B cell (primary cell): ENCODE measurements around the gene OGG1. TPM values are rescaled to one million over a fixed set of nuclear protein-coding genes. Genes with fewer than 3 reads are reported as not detected.

Source experiments
- ATAC-seq: fragments of 200-7000 bp; cut with Tn5 transposase; one replicate; pipeline ENCODE4 v1.10.0; 2021; ENCODE audit warnings: low read depth, mild to moderate bottlenecking, moderate number of reproducible peaks, moderate library complexity
- CTCF ChIA-PET: fragments of 350-600 bp; sonication (Branson Sonifier 250); formaldehyde crosslinking; loops from one replicate; lab custom pipeline; 2021; ENCODE audit warnings: antibody characterized with exemption, inconsistent platforms; lab: Charles Lee
- POLR2A ChIA-PET: fragments of 350-600 bp; sonication (Branson Sonifier 250); formaldehyde crosslinking; loops from one replicate; lab custom pipeline; 2021; ENCODE audit warnings: antibody characterized with exemption; lab: Charles Lee
- DNase-seq: peaks from one replicate; pipeline ENCODE4 v3.0.0; 2013
- H2AFZ ChIP-seq: 2 replicates; pipeline ENCODE4 v1.6.1; 2012; ENCODE audit warnings: mild to moderate bottlenecking, low read depth, low read length; ENCODE audit not compliant: insufficient read depth, poor library complexity, severe bottlenecking
- H3K27ac ChIP-seq, 2 donors: 1 replicate in 1 of 2; 2 replicates in 1 of 2; pipeline ENCODE4 v1.5.1; 2012 to 2013; ENCODE audit warnings: low read length in 2 of 2, mild to moderate bottlenecking in 2 of 2, moderate library complexity in 1 of 2
- H3K27me3 ChIP-seq, 4 experiments: fragments of 200-600 bp in 1 of 4; sonication (generic) in 1 of 4; replicated peaks in 1 of 4; 1 replicate in 2 of 4; 2 replicates in 2 of 4; pipeline versions ENCODE4 v1.6.1 to v1.7.0; 2013 to 2016; ENCODE audit warnings: low read length in 3 of 4, mild to moderate bottlenecking in 2 of 4, mixed read lengths in 1 of 4, moderate library complexity in 1 of 4; ENCODE audit not compliant: insufficient read depth in 4 of 4, control insufficient read depth in 3 of 4; ENCODE audit errors: control extremely low read depth in 1 of 4
- H3K36me3 ChIP-seq, 2 experiments: replicated peaks in 1 of 2; 1 replicate in 1 of 2; 2 replicates in 1 of 2; pipeline versions ENCODE4 v1.6.1 to v1.7.1; 2013; ENCODE audit warnings: low read length in 1 of 2; ENCODE audit not compliant: insufficient read depth in 2 of 2, control insufficient read depth in 1 of 2; ENCODE audit errors: control extremely low read depth in 1 of 2, extremely low read depth in 1 of 2
- H3K4me1 ChIP-seq, 2 donors: fragments of 200-600 bp in 1 of 2; sonication (generic) in 1 of 2; 1 replicate in 1 of 2; 2 replicates in 1 of 2; pipeline versions ENCODE4 v1.5.1 to v1.6.1; 2013 to 2017; ENCODE audit warnings: low read length in 2 of 2; ENCODE audit not compliant: control insufficient read depth in 2 of 2, insufficient read depth in 2 of 2
- H3K4me2 ChIP-seq: replicated peaks from 2 replicates; pipeline ENCODE3; 2012; ENCODE audit warnings: mild to moderate bottlenecking, low read depth, low read length; ENCODE audit not compliant: poor library complexity, severe bottlenecking
- H3K4me3 ChIP-seq, 5 experiments: fragments of 200-600 bp in 1 of 5; sonication (generic) in 1 of 5; 1 replicate in 3 of 5; 2 replicates in 2 of 5; pipeline versions ENCODE4 v1.5.1 to v1.7.0; 2011 to 2016; ENCODE audit warnings: low read length in 4 of 5, mild to moderate bottlenecking in 4 of 5, low read depth in 2 of 5, control low read depth in 1 of 5, moderate library complexity in 1 of 5; ENCODE audit not compliant: insufficient read depth in 1 of 5; ENCODE audit errors: control extremely low read depth in 1 of 5, extremely low read depth in 1 of 5
- H3K79me2 ChIP-seq: fragments of 200-600 bp; sonication (generic); one replicate; pipeline ENCODE4 v1.6.0; 2016; ENCODE audit warnings: low read length; ENCODE audit not compliant: control insufficient read depth, insufficient read depth
- H3K9ac ChIP-seq: fragments of 200-600 bp; sonication (generic); 2 replicates; pipeline ENCODE4 v1.6.1; 2017; ENCODE audit warnings: mild to moderate bottlenecking, low read length, moderate library complexity
- H3K9me3 ChIP-seq, 3 donors: one replicate each; pipeline versions ENCODE4 v1.6.1 to v1.7.1; 2013; ENCODE audit warnings: low read length in 2 of 3; ENCODE audit not compliant: control insufficient read depth in 2 of 3, insufficient read depth in 1 of 3; ENCODE audit errors: control extremely low read depth in 1 of 3
- H4K20me1 ChIP-seq: 2 replicates; pipeline ENCODE4 v1.6.0; 2012; ENCODE audit warnings: mild to moderate bottlenecking, low read length; ENCODE audit not compliant: insufficient read depth, control insufficient read depth, poor library complexity, severe bottlenecking
- H3K27ac Mint-ChIP-seq: one replicate; pipeline ENCODE4 v1.8.0; 2021; ENCODE audit warnings: mixed read lengths
- H3K27me3 Mint-ChIP-seq: one replicate; pipeline ENCODE4 v1.8.0; 2021; ENCODE audit warnings: mixed read lengths
- H3K4me1 Mint-ChIP-seq: one replicate; pipeline ENCODE4 v1.8.0; 2021; ENCODE audit warnings: mixed read lengths
- H3K4me3 Mint-ChIP-seq: one replicate; pipeline ENCODE4 v1.8.0; 2021; ENCODE audit warnings: mixed read lengths
- H3K9me3 Mint-ChIP-seq: one replicate; pipeline ENCODE4 v1.8.0; 2022; ENCODE audit warnings: mixed read lengths; ENCODE audit not compliant: insufficient read depth
- CTCF ChIP-seq: fragments of 200-600 bp; IDR thresholded peaks from one replicate; pipeline ENCODE4 v1.8.0; 2022; ENCODE audit warnings: antibody characterized with exemption, mild to moderate bottlenecking
- EZH2 ChIP-seq: IDR thresholded peaks from 2 replicates; pipeline ENCODE4 v1.6.1; 2012; ENCODE audit warnings: borderline replicate concordance, low read depth, mild to moderate bottlenecking, moderate library complexity, low read length; ENCODE audit not compliant: insufficient read depth, poor library complexity, severe bottlenecking
- WGBS: methylation state at CpG from one replicate; pipeline ENCODE4 v1.1.5; 2013; ENCODE audit warnings: missing lambda C conversion rate; ENCODE audit not compliant: insufficient coverage; 5-methylcytosine and 5-hydroxymethylcytosine counted together
- intact Hi-C: fragments of 100-400 bp; cut with micrococcal nuclease; formaldehyde crosslinking; loops from one replicate; pipeline ENCODE4 v1.10.0; 2022
- polyA plus RNA-seq: library from polyadenylated mRNA; depleted of rRNA; stranded (reverse); fragments of >200 nt; gene quantifications from 2 replicates; pipeline ENCODE4 v1.2.3, GENCODE V29; 2012
- total RNA-seq, 2 donors: library from RNA; stranded (reverse); fragments of 120-200 nt in 1 of 2; gene quantifications; 1 replicate in 1 of 2; 2 replicates in 1 of 2; pipeline versions ENCODE4 v1.2.3 to v1.2.4, GENCODE V29; 2013 to 2022

Gene OGG1
- total and polyA plus RNA-seq, 2 donors (not counting 1 experiment from before 2014, with no cell fraction given): 45.6 to 81.6 TPM

DNA sequence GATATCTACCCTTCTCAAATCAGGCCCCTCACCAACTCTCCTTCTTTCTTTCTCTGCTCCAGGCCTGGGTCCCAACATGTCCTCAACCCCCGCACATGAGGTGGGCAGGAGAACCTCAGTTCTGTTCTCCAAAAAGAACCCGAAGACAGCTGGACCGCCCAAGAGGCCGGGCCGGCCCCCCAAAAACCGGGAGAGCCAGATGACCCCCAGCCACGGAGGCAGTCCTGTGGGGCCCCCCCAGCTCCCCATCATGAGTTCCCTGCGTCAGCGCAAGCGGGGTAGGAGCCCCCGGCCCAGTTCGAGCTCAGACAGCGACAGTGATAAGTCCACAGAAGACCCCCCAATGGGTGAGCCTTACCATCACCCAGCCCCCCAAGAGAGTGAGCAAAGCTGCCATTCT is 5.6 kb upstream of the OGG1 start:
- Histone ChIP-seq H2AFZ (no peak overlapping the region), H3K27ac (no peak overlapping the region), H3K9me3 (no peaks in the 10 kb centered on the region), H3K27me3 (no peaks in the 10 kb centered on the region), H3K4me2 (no peak overlapping the region), H3K4me1 (peaks cover 2 to 3% of the 10 kb centered on the region in 2 donors), H3K4me3 (no peak overlapping the region), H3K36me3 (peaks cover 1 to 84% of the 10 kb centered on the region in 2 experiments), H3K9ac (no peak overlapping the region), H3K79me2 (peaks cover 3% of the 10 kb centered on the region), H4K20me1 (peaks cover 21% of the 10 kb centered on the region)
- Mint-ChIP-seq H3K9me3 (no peaks in the 10 kb centered on the region), H3K27me3 (no peaks in the 10 kb centered on the region), H3K4me3 (no peak overlapping the region), H3K27ac (no peak overlapping the region), H3K4me1 (peaks cover 4% of the 10 kb centered on the region)
- TF ChIP-seq CTCF (no peak), EZH2 (no peak)
- intact Hi-C loops: no loop called here
- ChIA-PET POLR2A (no interaction called here), CTCF (interaction anchor here (1.9 kb wide), 1 partner anchor 17 kb away, joined by 6 read pairs; no protein-coding TSS in a partner anchor)
- ATAC-seq (no peak), DNase-seq (no peak)
- WGBS: 98% methylated on average over 11 of the region's 13 CpGs

- Mint-ChIP-seq H3K4me3 (no peak overlapping the region), H3K4me1 (peaks cover 17% of the 10 kb centered on the region), H3K27me3 (no peaks in the 10 kb centered on the region), H3K27ac (no peak overlapping the region), H3K9me3 (no peaks in the 10 kb centered on the region)
- intact Hi-C loops: no loop called here
- H4K20me1 ChIP-seq: peaks cover 9% of the 10 kb centered on the region
- TF ChIP-seq CTCF: no peak
- TF ChIP-seq EZH2: no peak
- no peak overlapping the region for H3K4me2 ChIP-seq
- no peak for ATAC-seq
- no peak overlapping the region for H3K27ac ChIP-seq
- no peak overlapping the region for H2AFZ ChIP-seq
- H3K36me3 ChIP-seq: peaks cover 1 to 71% of the 10 kb centered on the region in 2 experiments
- H3K4me1 ChIP-seq: peaks cover 6 to 11% of the 10 kb centered on the region in 2 donors
- H3K27me3 ChIP-seq: no peaks in the 10 kb centered on the region
- H3K4me3 ChIP-seq: no peak overlapping the region
- DNase-seq: no peak
- peaks cover under 1% of the 10 kb centered on the region for H3K79me2 ChIP-seq
- ChIA-PET POLR2A (no interaction called here), CTCF (interaction anchor here (1.9 kb wide), 1 partner anchor 18 kb away, joined by 6 read pairs; no protein-coding TSS in a partner anchor)
- 100% methylated on average over 7 of the region's 12 CpGs for WGBS
- no peaks in the 10 kb centered on the region for H3K9me3 ChIP-seq
- no peak overlapping the region for H3K9ac ChIP-seq
These were observed 4.2 kb upstream of the OGG1 start for GRCh38 chr3:9745521-9745920.
